ENCODE results near the gene IL2RA. TPM values are rescaled to one million over a fixed set of nuclear protein-coding genes. Genes with fewer than 3 reads are reported as not detected.

Gene IL2RA
- total RNA-seq, 1 experiment from 2014 or later = not detected

DNA sequence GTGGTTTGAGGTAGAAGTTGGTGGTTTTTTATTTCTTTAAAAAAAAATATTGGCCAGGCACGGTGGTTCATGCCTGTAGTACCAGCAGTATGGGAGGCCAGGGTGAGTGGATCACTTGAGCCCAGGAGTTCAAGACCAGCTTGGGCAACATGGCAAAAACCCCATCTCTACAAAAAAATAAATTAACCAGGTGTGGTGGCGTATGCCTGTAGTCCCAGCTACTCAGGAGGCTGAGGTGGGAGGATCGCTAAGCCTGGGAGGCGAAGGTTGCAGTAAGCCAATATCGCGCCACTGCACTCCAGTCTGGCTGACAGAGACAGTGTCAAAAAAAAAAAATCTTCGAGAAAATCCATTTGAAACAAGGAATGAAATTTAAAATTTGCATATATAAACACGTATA lies 1.1 kb downstream of the IL2RA start:
- CTCF ChIA-PET = no interaction called here
- no TSS peak for BruUV-seq (replicated peaks)

DNA sequence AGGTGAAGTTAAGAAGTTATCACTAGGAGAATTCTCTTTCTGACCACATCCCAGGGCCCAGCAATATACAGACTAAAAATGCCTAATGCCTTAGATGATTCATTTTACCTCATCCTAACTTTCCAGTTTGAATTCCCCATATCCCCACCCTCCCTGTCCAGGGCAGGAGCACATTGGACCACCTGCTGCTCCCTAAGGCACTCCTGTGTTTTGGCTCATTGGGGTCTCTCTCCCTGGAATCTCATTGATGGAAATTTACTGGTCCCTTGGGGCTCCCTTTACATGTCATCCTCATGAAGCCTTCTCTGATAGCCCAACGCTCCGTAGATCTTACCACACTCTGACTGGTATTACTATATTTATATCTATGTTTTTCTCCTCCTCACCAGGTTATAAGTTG lies 2.7 kb downstream of the IL2RA start:
- H3K36me3 ChIP-seq (ENCODE audit: insufficient read depth, low read length, poor library complexity, severe bottlenecking) = no peaks in the 10 kb centered on the region
- DNase-seq (ENCODE audit: low spot score) = no peak
- BruUV-seq (replicated peaks) = no TSS peak
- ChIA-PET CTCF (no interaction called here), POLR2A (ENCODE audit: low non-redundant PET) (no interaction called here)
- no peaks in the 10 kb centered on the region for H3K4me1 ChIP-seq (ENCODE audit: insufficient read depth, low read length, poor library complexity, severe bottlenecking)
- peaks cover 31% of the 10 kb centered on the region for H3K27me3 ChIP-seq (replicated peaks; ENCODE audit: insufficient read depth, low read depth, low read length, poor library complexity)
- no peak overlapping the region for H3K27ac ChIP-seq (ENCODE audit: low read depth, low read length, poor library complexity, severe bottlenecking)
- no peaks in the 10 kb centered on the region for H3K9me3 ChIP-seq (ENCODE audit: low read depth, low read length, poor library complexity, severe bottlenecking)
- intact Hi-C loops (cut with micrococcal nuclease; ENCODE audit: unreplicated experiment) = no loop called here
- H3K4me3 ChIP-seq (ENCODE audit: low read depth, low read length, poor library complexity, severe bottlenecking) = no peak overlapping the region
- TF ChIP-seq EZH2 (IDR thresholded peaks at IDR 0.05; ENCODE audit: borderline replicate concordance, low read depth, low read length, poor library complexity, severe bottlenecking) = no peak
- TF ChIP-seq, protein P1, sequence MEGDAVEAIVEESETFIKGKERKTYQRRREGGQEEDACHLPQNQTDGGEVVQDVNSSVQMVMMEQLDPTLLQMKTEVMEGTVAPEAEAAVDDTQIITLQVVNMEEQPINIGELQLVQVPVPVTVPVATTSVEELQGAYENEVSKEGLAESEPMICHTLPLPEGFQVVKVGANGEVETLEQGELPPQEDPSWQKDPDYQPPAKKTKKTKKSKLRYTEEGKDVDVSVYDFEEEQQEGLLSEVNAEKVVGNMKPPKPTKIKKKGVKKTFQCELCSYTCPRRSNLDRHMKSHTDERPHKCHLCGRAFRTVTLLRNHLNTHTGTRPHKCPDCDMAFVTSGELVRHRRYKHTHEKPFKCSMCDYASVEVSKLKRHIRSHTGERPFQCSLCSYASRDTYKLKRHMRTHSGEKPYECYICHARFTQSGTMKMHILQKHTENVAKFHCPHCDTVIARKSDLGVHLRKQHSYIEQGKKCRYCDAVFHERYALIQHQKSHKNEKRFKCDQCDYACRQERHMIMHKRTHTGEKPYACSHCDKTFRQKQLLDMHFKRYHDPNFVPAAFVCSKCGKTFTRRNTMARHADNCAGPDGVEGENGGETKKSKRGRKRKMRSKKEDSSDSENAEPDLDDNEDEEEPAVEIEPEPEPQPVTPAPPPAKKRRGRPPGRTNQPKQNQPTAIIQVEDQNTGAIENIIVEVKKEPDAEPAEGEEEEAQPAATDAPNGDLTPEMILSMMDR (conservative IDR thresholded peaks at IDR 0.05; ENCODE audit: low read depth, low read length) = no peak

More for the DNA sequence above, 1.1 kb downstream of the IL2RA start:
- no peak overlapping the region for H3K27ac ChIP-seq (ENCODE audit: low read depth, low read length, poor library complexity, severe bottlenecking)
- no peak for DNase-seq (ENCODE audit: low spot score)
- H3K36me3 ChIP-seq (ENCODE audit: insufficient read depth, low read length, poor library complexity, severe bottlenecking) = no peaks in the 10 kb centered on the region
- POLR2A ChIA-PET (ENCODE audit: low non-redundant PET) = no interaction called here
- peaks cover 38% of the 10 kb centered on the region for H3K27me3 ChIP-seq (replicated peaks; ENCODE audit: insufficient read depth, low read depth, low read length, poor library complexity)
- H3K4me3 ChIP-seq (ENCODE audit: low read depth, low read length, poor library complexity, severe bottlenecking) = no peak overlapping the region
- no peaks in the 10 kb centered on the region for H3K4me1 ChIP-seq (ENCODE audit: insufficient read depth, low read length, poor library complexity, severe bottlenecking)
- intact Hi-C loops (cut with micrococcal nuclease; ENCODE audit: unreplicated experiment) = no loop called here
- no peaks in the 10 kb centered on the region for H3K9me3 ChIP-seq (ENCODE audit: low read depth, low read length, poor library complexity, severe bottlenecking)
- no peak for TF ChIP-seq EZH2 (IDR thresholded peaks at IDR 0.05; ENCODE audit: borderline replicate concordance, low read depth, low read length, poor library complexity, severe bottlenecking)
- TF ChIP-seq, protein P1 (conservative IDR thresholded peaks at IDR 0.05; ENCODE audit: low read depth, low read length) = no peak

DNA sequence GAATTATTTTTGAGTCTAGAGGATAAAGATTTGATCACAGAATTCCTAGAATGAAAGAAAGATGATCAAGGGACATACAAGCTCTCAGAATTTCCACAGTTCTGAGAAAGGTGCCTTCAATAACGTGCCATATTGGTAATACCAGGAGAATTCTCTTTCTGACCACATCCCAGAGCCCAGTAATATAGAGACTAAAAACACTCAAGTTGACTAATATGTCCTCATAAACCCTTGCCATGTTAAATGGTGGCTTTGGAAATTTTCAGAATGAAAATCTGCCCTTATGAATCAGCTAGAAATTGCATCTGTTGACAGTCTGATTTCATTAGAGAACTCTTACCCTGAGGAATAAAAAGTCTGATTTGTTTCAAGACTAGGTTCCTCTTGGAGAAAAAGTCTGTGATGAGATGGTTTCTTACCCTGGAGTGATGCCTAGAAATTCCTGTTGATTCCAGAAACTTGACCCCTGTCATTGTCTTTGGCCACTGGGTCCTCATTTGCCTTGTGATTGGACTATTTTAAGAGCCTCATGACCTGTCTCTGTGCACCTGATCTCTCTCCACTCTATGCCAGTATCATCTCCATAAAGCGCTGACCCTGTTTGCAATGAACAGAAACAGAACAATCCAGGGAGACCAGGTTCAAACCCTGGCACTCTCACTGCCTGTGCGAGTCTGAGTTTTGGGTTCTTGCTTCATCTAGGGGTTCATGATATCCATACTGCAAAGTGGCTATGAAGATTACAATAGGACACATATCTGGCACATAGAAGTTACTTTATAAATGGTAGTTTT lies 3.3 kb downstream of the IL2RA start:
- no peak overlapping the region for H3K27ac ChIP-seq (ENCODE audit: low read depth, low read length, poor library complexity, severe bottlenecking)
- intact Hi-C loops (cut with micrococcal nuclease; ENCODE audit: unreplicated experiment) = no loop called here
- no peaks in the 10 kb centered on the region for H3K36me3 ChIP-seq (ENCODE audit: insufficient read depth, low read length, poor library complexity, severe bottlenecking)
- POLR2A ChIA-PET (ENCODE audit: low non-redundant PET) = no interaction called here
- H3K9me3 ChIP-seq (ENCODE audit: low read depth, low read length, poor library complexity, severe bottlenecking) = no peaks in the 10 kb centered on the region
- no TSS peak for BruUV-seq (replicated peaks)
- H3K4me3 ChIP-seq (ENCODE audit: low read depth, low read length, poor library complexity, severe bottlenecking) = no peak overlapping the region
- H3K27me3 ChIP-seq (replicated peaks; ENCODE audit: insufficient read depth, low read depth, low read length, poor library complexity) = peaks cover 31% of the 10 kb centered on the region
- no peak for TF ChIP-seq EZH2 (IDR thresholded peaks at IDR 0.05; ENCODE audit: borderline replicate concordance, low read depth, low read length, poor library complexity, severe bottlenecking)
- TF ChIP-seq, protein P1 (conservative IDR thresholded peaks at IDR 0.05; ENCODE audit: low read depth, low read length) = no peak
- CTCF ChIA-PET = no interaction called here
- no peaks in the 10 kb centered on the region for H3K4me1 ChIP-seq (ENCODE audit: insufficient read depth, low read length, poor library complexity, severe bottlenecking)
- no peak for DNase-seq (ENCODE audit: low spot score)

Measured in A673 (cell line).